ENCODE results near the gene SLC40A1. TPM values are rescaled to one million over a fixed set of nuclear protein-coding genes. Genes with fewer than 3 reads are reported as not detected.
A peak's percentile ranks its signal among the peaks of the same experiment; 100 is the strongest.

SLC40A1 gene
- total and polyA plus RNA-seq, 2 donors (not counting 3 experiments of a cell fraction or from before 2014, with no cell fraction given): 8.5 to 15.1 TPM

DNA sequence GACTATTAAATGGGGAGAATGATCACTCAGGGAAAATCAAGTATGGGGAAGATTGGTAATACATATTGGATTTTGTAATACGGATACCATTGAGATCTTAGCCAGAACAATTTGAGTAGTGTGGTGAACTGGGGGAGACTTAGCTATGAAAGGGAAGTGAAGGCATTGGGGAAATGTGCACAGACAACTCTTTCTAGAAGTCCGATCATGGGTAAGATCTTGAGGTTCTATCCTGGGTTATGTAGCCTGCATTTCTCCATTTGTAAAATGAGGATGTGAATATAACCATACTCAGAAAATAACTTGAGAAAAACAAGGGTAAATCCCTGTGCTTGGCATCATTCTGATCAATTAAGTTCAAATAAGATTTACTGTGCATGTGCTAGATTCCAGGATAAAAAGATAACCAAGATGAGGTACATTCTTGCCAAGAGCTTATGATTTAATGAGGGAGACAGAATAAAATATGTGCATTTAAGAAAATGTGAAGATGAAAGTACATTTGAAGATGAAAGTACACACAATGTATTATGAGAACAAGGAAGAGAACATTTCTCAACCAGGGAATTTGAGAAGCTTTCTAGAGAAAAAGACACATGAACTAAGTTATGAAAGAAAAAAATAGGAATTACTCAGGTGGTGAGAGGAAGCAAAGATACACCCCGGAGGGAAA is 49.5 kb downstream of the SLC40A1 start:
- no peak overlapping the region for H2AFZ ChIP-seq (ENCODE audit: low read depth, low read length)
- H3K36me3 ChIP-seq (ENCODE audit: control insufficient read depth in 2 of 2, extremely low read depth in 1 of 2, insufficient read depth in 2 of 2, low read length in 2 of 2): no peaks in the 10 kb centered on the region
- intact Hi-C loops (cut with micrococcal nuclease) (no loop called here), dilution Hi-C loops (cut with MboI; ENCODE audit: extremely low pct_ligation_motif_present, low sequenced_read_pairs) (no loop called here)
- ChIA-PET CTCF (interaction anchor here (0.5 to 1.3 kb wide), 3 partner anchors 15 to 21 kb away, joined by 3 to 4 read pairs (median 4); no protein-coding TSS in a partner anchor), POLR2A (no interaction called here)
- no peak overlapping the region for H3K4me3 ChIP-seq (replicated peaks in 1 of 3; ENCODE audit: insufficient read depth in 1 of 3, low read depth in 1 of 3, low read length in 3 of 3)
- no peak overlapping the region for H3K27ac ChIP-seq (ENCODE audit: insufficient read depth, low read depth, low read length)
- H3K27me3 ChIP-seq (ENCODE audit: control insufficient read depth in 2 of 2, insufficient read depth in 2 of 2, low read length in 2 of 2): no peaks in the 10 kb centered on the region
- no peak for DNase-seq (ENCODE audit: low read depth, low spot score)
- no peaks in the 10 kb centered on the region for H3K79me2 ChIP-seq (ENCODE audit: control insufficient read depth, insufficient read depth, low read length)
- no peak overlapping the region for H3K9ac ChIP-seq (replicated peaks; ENCODE audit: extremely low read depth, insufficient read depth, low read length)
- H3K4me1 ChIP-seq (ENCODE audit: control insufficient read depth, extremely low read depth, insufficient read depth, low read length): no peaks in the 10 kb centered on the region
- TF ChIP-seq FOS (IDR thresholded peaks at IDR 0.05; ENCODE audit: borderline replicate concordance, insufficient read depth, low read length) (no peak), MYC (IDR thresholded peaks at IDR 0.05; ENCODE audit: low read depth, low read length) (no peak), POLR2A (IDR thresholded peaks at IDR 0.05; ENCODE audit: low read depth, low read length) (no peak)
- no peaks in the 10 kb centered on the region for H3K9me3 ChIP-seq (replicated peaks; ENCODE audit: control insufficient read depth, insufficient read depth, low read length)
- FAIRE-seq: no peak
- no peaks in the 10 kb centered on the region for H3K9me1 ChIP-seq (replicated peaks; ENCODE audit: control insufficient read depth, extremely low read depth, insufficient read depth, low read length)
- no peak overlapping the region for H3K4me2 ChIP-seq (ENCODE audit: insufficient read depth, low read length)
- H4K20me1 ChIP-seq (replicated peaks; ENCODE audit: control insufficient read depth, extremely low read depth, insufficient read depth, low read length): no peaks in the 10 kb centered on the region
- no TSS peak for BruUV-seq (replicated peaks)

DNA sequence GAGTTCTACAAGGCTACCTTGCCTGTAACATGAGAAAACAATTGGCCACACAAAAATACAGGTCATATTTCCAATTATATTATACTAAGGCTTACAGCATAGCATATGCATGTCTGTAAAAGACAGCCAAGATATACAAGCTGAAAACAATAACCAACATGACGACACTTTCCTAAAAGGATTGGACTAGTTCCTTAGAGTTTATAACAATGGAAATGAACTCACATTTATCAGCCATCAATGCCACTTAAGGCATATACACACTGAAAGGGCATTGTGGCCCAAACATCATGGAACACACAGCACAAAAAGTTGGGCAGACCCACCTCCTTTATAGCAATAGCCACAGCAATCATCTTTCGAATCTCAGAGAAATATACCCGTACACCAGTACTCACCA is 52.0 kb downstream of the SLC40A1 start:
- Histone ChIP-seq H3K4me1 (ENCODE audit: control insufficient read depth, extremely low read depth, insufficient read depth, low read length) (no peaks in the 10 kb centered on the region), H3K4me2 (ENCODE audit: insufficient read depth, low read length) (no peak overlapping the region), H3K4me3 (replicated peaks in 1 of 3; ENCODE audit: insufficient read depth in 1 of 3, low read depth in 1 of 3, low read length in 3 of 3) (no peak overlapping the region), H3K27ac (ENCODE audit: insufficient read depth, low read depth, low read length) (no peak overlapping the region), H4K20me1 (replicated peaks; ENCODE audit: control insufficient read depth, extremely low read depth, insufficient read depth, low read length) (no peaks in the 10 kb centered on the region), H3K79me2 (ENCODE audit: control insufficient read depth, insufficient read depth, low read length) (no peaks in the 10 kb centered on the region), H2AFZ (ENCODE audit: low read depth, low read length) (no peak overlapping the region), H3K9me1 (replicated peaks; ENCODE audit: control insufficient read depth, extremely low read depth, insufficient read depth, low read length) (no peaks in the 10 kb centered on the region), H3K36me3 (ENCODE audit: control insufficient read depth in 2 of 2, extremely low read depth in 1 of 2, insufficient read depth in 2 of 2, low read length in 2 of 2) (no peaks in the 10 kb centered on the region), H3K9ac (replicated peaks; ENCODE audit: extremely low read depth, insufficient read depth, low read length) (no peak overlapping the region), H3K27me3 (ENCODE audit: control insufficient read depth in 2 of 2, insufficient read depth in 2 of 2, low read length in 2 of 2) (no peaks in the 10 kb centered on the region), H3K9me3 (replicated peaks; ENCODE audit: control insufficient read depth, insufficient read depth, low read length) (no peaks in the 10 kb centered on the region)
- intact Hi-C loops (cut with micrococcal nuclease): no loop called here
- dilution Hi-C loops (cut with MboI; ENCODE audit: extremely low pct_ligation_motif_present, low sequenced_read_pairs): no loop called here
- DNase-seq (ENCODE audit: low read depth, low spot score) (peak; percentile 88), FAIRE-seq (no peak)
- no TSS peak for BruUV-seq (replicated peaks)
- TF ChIP-seq MYC (IDR thresholded peaks at IDR 0.05; ENCODE audit: low read depth, low read length) (no peak), JUN (IDR thresholded peaks at IDR 0.05; ENCODE audit: borderline replicate concordance, insufficient read depth, insufficient read length, low read depth) (peak; percentile 54), POLR2AphosphoS5 (IDR thresholded peaks at IDR 0.05; ENCODE audit: insufficient read depth, low read depth, low read length) (no peak)
- TF ChIP-seq, protein P1, sequence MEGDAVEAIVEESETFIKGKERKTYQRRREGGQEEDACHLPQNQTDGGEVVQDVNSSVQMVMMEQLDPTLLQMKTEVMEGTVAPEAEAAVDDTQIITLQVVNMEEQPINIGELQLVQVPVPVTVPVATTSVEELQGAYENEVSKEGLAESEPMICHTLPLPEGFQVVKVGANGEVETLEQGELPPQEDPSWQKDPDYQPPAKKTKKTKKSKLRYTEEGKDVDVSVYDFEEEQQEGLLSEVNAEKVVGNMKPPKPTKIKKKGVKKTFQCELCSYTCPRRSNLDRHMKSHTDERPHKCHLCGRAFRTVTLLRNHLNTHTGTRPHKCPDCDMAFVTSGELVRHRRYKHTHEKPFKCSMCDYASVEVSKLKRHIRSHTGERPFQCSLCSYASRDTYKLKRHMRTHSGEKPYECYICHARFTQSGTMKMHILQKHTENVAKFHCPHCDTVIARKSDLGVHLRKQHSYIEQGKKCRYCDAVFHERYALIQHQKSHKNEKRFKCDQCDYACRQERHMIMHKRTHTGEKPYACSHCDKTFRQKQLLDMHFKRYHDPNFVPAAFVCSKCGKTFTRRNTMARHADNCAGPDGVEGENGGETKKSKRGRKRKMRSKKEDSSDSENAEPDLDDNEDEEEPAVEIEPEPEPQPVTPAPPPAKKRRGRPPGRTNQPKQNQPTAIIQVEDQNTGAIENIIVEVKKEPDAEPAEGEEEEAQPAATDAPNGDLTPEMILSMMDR (IDR thresholded peaks at IDR 0.05; ENCODE audit: extremely low read depth in 1 of 2, insufficient read depth in 1 of 2, low read depth in 1 of 2, low read length in 2 of 2): no peak
- POLR2A ChIA-PET: no interaction called here
- CTCF ChIA-PET: interaction anchor here (0.7 kb wide), 1 partner anchor 24 kb away, joined by 3 read pairs; no protein-coding TSS in a partner anchor
